ENCODE data around the gene TMEM203. TPM values are rescaled to one million over a fixed set of nuclear protein-coding genes. Genes with fewer than 3 reads are reported as not detected.

TMEM203 gene
- total RNA-seq, 1 donor from 2014 or later, result 41.2 TPM

DNA sequence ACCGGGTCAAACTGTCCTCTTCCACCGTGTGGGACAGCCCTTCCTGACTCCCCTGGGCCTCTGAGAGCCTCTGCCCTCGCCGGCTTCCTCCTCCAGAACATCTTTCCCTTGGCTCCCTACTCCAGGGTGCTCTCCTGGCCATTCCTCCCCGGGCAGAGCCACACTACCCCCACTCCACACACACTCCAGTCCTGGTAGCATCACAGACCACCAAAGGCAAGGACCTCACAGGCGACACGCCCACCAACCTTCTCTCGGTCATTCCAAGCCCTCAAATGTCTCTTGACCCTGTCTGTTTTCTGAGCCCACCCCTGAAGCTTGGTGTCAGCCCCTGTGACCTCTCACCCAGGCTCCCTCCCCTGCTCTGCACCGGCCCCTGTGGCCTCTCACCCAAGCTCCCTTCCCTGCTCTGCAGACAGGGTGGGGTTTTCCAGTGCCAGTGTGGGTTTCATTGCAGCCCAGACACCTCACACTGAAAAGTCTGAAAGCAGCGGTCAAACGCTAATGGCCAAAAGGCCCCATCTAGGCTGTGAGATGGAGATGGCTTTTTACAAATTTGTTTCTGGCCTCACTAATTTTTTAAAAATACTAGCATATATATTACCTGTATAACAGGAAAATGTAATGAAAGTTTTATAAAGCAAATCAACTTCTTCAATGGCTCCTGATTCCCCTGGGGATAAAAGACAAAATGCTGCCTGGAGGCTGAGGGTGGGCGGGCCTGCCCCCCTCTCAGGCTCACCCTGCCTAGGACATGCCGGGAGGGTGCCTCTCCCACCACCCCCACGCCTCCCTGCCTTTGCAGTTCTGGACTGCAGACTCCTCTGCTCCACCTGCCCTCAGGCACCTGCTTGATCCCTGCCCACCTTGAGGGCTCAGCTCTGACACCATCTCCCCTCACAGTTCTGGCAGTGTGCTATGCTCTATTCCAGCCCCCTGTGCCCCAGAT lies 46.1 kb downstream of the TMEM203 start:
- TF ChIP-seq, protein P1, sequence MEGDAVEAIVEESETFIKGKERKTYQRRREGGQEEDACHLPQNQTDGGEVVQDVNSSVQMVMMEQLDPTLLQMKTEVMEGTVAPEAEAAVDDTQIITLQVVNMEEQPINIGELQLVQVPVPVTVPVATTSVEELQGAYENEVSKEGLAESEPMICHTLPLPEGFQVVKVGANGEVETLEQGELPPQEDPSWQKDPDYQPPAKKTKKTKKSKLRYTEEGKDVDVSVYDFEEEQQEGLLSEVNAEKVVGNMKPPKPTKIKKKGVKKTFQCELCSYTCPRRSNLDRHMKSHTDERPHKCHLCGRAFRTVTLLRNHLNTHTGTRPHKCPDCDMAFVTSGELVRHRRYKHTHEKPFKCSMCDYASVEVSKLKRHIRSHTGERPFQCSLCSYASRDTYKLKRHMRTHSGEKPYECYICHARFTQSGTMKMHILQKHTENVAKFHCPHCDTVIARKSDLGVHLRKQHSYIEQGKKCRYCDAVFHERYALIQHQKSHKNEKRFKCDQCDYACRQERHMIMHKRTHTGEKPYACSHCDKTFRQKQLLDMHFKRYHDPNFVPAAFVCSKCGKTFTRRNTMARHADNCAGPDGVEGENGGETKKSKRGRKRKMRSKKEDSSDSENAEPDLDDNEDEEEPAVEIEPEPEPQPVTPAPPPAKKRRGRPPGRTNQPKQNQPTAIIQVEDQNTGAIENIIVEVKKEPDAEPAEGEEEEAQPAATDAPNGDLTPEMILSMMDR (IDR thresholded peaks at IDR 0.05), result no peak
- no peak overlapping the region for H3K27ac Mint-ChIP-seq (ENCODE audit: unreplicated experiment)
- no peak overlapping the region for H3K4me3 Mint-ChIP-seq (ENCODE audit: unreplicated experiment)
- no peak for DNase-seq (ENCODE audit: extremely low spot score, unreplicated experiment)
- H3K36me3 Mint-ChIP-seq (ENCODE audit: unreplicated experiment), result no peaks in the 10 kb centered on the region
- H3K4me1 Mint-ChIP-seq (ENCODE audit: unreplicated experiment), result no peaks in the 10 kb centered on the region
- no peaks in the 10 kb centered on the region for H3K9me3 Mint-ChIP-seq (ENCODE audit: unreplicated experiment)
- peaks cover 15% of the 10 kb centered on the region for H3K27me3 Mint-ChIP-seq (ENCODE audit: unreplicated experiment)

DNA sequence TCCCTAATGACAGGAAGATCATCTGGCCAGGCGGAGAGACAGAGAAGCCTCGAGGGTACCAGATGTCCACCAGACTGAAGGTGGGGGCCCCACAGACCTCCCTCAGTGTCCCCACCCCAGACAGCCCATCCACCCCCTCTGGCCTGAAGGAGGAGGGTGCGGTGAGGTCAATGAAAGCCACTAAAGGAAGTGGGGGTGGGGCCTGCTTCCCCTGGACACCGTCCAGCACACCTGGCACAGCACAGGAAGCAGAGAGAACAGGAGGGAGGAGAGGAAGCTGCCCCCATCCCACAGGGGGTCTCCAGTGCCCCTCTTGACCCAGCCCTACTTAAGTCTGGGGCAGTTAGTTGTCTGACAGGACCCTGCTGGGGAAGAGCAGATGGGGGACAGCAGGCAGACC lies 46.8 kb downstream of the TMEM203 start:
- no peak for DNase-seq (ENCODE audit: extremely low spot score, unreplicated experiment)
- peaks cover 12% of the 10 kb centered on the region for H3K27me3 Mint-ChIP-seq (ENCODE audit: unreplicated experiment)
- no peak overlapping the region for H3K27ac Mint-ChIP-seq (ENCODE audit: unreplicated experiment)
- H3K4me1 Mint-ChIP-seq (ENCODE audit: unreplicated experiment), result no peaks in the 10 kb centered on the region
- H3K9me3 Mint-ChIP-seq (ENCODE audit: unreplicated experiment), result no peaks in the 10 kb centered on the region
- TF ChIP-seq, protein P1 (IDR thresholded peaks at IDR 0.05), result no peak
- H3K4me3 Mint-ChIP-seq (ENCODE audit: unreplicated experiment), result no peak overlapping the region
- H3K36me3 Mint-ChIP-seq (ENCODE audit: unreplicated experiment), result no peaks in the 10 kb centered on the region

DNA sequence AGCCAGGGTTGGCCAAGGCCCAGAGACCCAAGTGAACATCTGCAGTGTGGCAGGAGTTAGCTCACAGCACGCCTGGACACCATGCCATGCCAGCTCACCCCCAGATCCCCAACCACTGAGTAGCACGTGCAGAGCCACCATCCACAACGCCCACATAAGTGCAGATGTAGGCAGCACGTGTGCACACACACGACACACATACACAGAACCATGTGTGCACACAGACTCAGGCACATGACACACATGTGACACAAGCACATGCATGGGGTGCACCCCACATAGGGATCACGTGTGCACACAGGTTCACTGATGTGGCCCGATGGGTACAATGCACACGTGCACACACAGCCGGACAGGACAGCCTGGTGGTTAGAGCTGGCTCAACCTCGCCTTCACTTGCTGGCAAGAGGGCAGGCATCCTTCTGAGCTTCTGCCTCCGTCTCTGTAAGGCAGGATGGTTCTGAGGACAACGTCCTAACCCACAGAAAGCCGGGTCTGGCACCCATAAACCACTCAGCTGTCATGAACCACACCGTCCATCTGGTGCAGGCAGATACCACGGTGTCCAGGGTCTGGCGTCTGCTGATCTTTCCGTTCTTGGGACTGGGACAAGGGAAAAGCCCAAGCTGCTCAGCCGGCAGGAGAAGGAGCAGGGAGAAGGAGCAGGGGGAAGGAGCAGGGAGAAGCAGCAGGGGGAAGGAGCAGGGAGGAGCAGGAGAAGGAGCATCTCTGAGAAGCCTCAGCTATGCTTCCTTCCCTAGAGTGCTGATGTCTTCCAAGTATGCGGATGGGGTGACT lies 47.6 kb downstream of the TMEM203 start:
- no peak overlapping the region for H3K4me3 Mint-ChIP-seq (ENCODE audit: unreplicated experiment)
- H3K4me1 Mint-ChIP-seq (ENCODE audit: unreplicated experiment), result no peaks in the 10 kb centered on the region
- DNase-seq (ENCODE audit: extremely low spot score, unreplicated experiment), result no peak
- no peaks in the 10 kb centered on the region for H3K9me3 Mint-ChIP-seq (ENCODE audit: unreplicated experiment)
- TF ChIP-seq, protein P1 (IDR thresholded peaks at IDR 0.05), result no peak
- H3K27me3 Mint-ChIP-seq (ENCODE audit: unreplicated experiment), result peaks cover 9% of the 10 kb centered on the region
- H3K36me3 Mint-ChIP-seq (ENCODE audit: unreplicated experiment), result no peaks in the 10 kb centered on the region
- H3K27ac Mint-ChIP-seq (ENCODE audit: unreplicated experiment), result no peak overlapping the region

DNA sequence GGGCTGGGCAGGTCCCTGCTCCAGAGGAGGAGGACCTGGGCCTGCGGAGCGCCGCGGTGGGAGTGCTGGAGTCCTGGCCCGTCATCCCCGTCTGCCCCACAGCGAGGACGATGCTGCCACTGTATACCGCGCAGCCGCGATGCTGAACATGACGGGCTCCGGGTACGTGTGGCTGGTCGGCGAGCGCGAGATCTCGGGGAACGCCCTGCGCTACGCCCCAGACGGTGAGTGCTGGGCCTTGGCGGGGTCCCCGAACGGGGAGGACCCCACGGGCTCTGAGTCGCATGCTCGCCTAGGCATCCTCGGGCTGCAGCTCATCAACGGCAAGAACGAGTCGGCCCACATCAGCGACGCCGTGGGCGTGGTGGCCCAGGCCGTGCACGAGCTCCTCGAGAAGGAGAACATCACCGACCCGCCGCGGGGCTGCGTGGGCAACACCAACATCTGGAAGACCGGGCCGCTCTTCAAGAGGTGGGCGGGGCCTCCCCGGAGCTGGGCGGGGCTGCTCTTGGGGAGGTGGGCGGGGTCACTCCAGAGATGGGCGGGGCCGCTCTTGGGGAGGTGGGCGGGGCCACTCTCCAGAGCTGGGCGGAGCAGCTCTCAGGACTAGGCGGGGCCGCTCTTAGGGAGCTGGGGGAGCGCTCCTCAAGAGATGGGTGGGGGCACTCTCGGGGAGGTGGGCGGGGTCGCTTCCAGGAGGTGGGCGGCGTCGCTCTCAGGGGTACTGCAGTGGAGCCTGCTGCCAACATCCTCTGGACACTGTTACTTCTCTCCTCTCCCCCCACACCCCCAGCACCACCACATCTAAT lies 48.7 kb downstream of the TMEM203 start:
- Mint-ChIP-seq H3K4me3 (ENCODE audit: unreplicated experiment) (no peak overlapping the region), H3K9me3 (ENCODE audit: unreplicated experiment) (no peaks in the 10 kb centered on the region), H3K27ac (ENCODE audit: unreplicated experiment) (no peak overlapping the region), H3K36me3 (ENCODE audit: unreplicated experiment) (no peaks in the 10 kb centered on the region), H3K4me1 (ENCODE audit: unreplicated experiment) (no peaks in the 10 kb centered on the region), H3K27me3 (ENCODE audit: unreplicated experiment) (peaks cover 9% of the 10 kb centered on the region)
- no peak for DNase-seq (ENCODE audit: extremely low spot score, unreplicated experiment)
- TF ChIP-seq, protein P1 (IDR thresholded peaks at IDR 0.05), result no peak

Small RNA genes lying within 50 kb of the gene (microRNA-seq; reads per million reads assigned to microRNA genes)
- gene MIR3621 (ENCODE audit: unreplicated experiment), result not detected

Other genes starting within 250 kb of the TMEM203 start
- 123 and 129 TPM in 2 replicates for gene PTGDS, start 228.1 kb downstream of the TMEM203 start, total RNA-seq
- gene LCNL1, start 222.7 kb downstream of the TMEM203 start, total RNA-seq, result 3.0 and 3.4 TPM in 2 replicates
- gene PAXX, start 213.2 kb downstream of the TMEM203 start, total RNA-seq, result 38.5 and 51.4 TPM in 2 replicates
- gene CLIC3, start 209.1 kb downstream of the TMEM203 start, total RNA-seq, result 0.52 TPM in 1 of 2 replicates, not detected in the other
- gene ABCA2, start 177.4 kb downstream of the TMEM203 start, total RNA-seq, result 47.6 and 55.1 TPM in 2 replicates
- gene FUT7, start 173.6 kb downstream of the TMEM203 start, total RNA-seq, result 0.13 TPM in 1 of 2 replicates, not detected in the other
- gene NPDC1, start 159.5 kb downstream of the TMEM203 start, total RNA-seq, result 84.4 and 91.0 TPM in 2 replicates
- gene ENTPD2, start 151.6 kb downstream of the TMEM203 start, total RNA-seq, result 0.46 TPM in 1 of 2 replicates, not detected in the other
- 3.1 and 3.4 TPM in 2 replicates for gene SAPCD2, start 135.1 kb downstream of the TMEM203 start, total RNA-seq
- 34.2 and 38.3 TPM in 2 replicates for gene UAP1L1, start 128.1 kb downstream of the TMEM203 start, total RNA-seq
- 109 and 120 TPM in 2 replicates for gene MAN1B1, start 118.7 kb downstream of the TMEM203 start, total RNA-seq
- 118 TPM in 2 replicates for gene DPP7, start 90.9 kb downstream of the TMEM203 start, total RNA-seq
- gene GRIN1, start 66.5 kb downstream of the TMEM203 start, total RNA-seq, result not detected in 2 replicates
- gene LRRC26, start 35.6 kb downstream of the TMEM203 start, total RNA-seq, result not detected in 2 replicates
- not detected in 2 replicates for gene TMEM210, start 33.6 kb downstream of the TMEM203 start, total RNA-seq
- 59.3 and 61.0 TPM in 2 replicates for gene ANAPC2, start 17.1 kb downstream of the TMEM203 start, total RNA-seq
- 57.4 and 58.1 TPM in 2 replicates for gene SSNA1, start 17.0 kb downstream of the TMEM203 start, total RNA-seq
- 19.8 and 21.7 TPM in 2 replicates for gene TPRN, start 4.9 kb downstream of the TMEM203 start, total RNA-seq
- 15.5 and 20.5 TPM in 2 replicates for gene NDOR1, start 52 bp upstream of the TMEM203 start, total RNA-seq
- 7.2 and 8.0 TPM in 2 replicates for gene RNF208, start 16.6 kb upstream of the TMEM203 start, total RNA-seq
- gene CYSRT1, start 19.5 kb upstream of the TMEM203 start, total RNA-seq, result 1.5 and 1.7 TPM in 2 replicates
- gene RNF224, start 21.9 kb upstream of the TMEM203 start, total RNA-seq, result not detected in 2 replicates
- not detected in 2 replicates for gene SLC34A3, start 25.3 kb upstream of the TMEM203 start, total RNA-seq
- gene TUBB4B, start 35.6 kb upstream of the TMEM203 start, total RNA-seq, result 132 and 136 TPM in 2 replicates
- 0.50 and 0.78 TPM in 2 replicates for gene STPG3, start 45.6 kb upstream of the TMEM203 start, total RNA-seq
- 54.1 and 57.6 TPM in 2 replicates for gene NELFB, start 49.7 kb upstream of the TMEM203 start, total RNA-seq
- 1.2 and 1.9 TPM in 2 replicates for gene TOR4A, start 72.1 kb upstream of the TMEM203 start, total RNA-seq
- 1.8 and 2.1 TPM in 2 replicates for gene NRARP, start 96.6 kb upstream of the TMEM203 start, total RNA-seq
- 20.0 and 21.5 TPM in 2 replicates for gene EXD3, start 217.5 kb upstream of the TMEM203 start, total RNA-seq
- gene NOXA1, start 217.7 kb upstream of the TMEM203 start, total RNA-seq, result 1.0 and 1.5 TPM in 2 replicates
- 0.16 and 0.24 TPM in 2 replicates for gene ENTPD8, start 235.7 kb upstream of the TMEM203 start, total RNA-seq

Data from osteocyte (in vitro differentiated cells).